Ovary (tissue), 9 donors: ENCODE data around the gene HDDC3. TPM values are rescaled to one million over a fixed set of nuclear protein-coding genes. Genes with fewer than 3 reads are reported as not detected.
A peak's percentile ranks its signal among the peaks of the same experiment; 100 is the strongest.

Source experiments
- DNase-seq, 5 donors: peaks; one replicate each; pipeline ENCODE4 v3.0.0-alpha.2; 2019 to 2020
- H3K27ac ChIP-seq, 2 donors: fragments of 200-600 bp; one replicate each; pipeline versions ENCODE4 v1.5.1 to v1.8.0; 2019 to 2022
- H3K27me3 ChIP-seq: fragments of 200-600 bp; one replicate; pipeline ENCODE4 v1.8.0; 2022
- H3K36me3 ChIP-seq: fragments of 200-600 bp; sonication (generic); one replicate; pipeline ENCODE4 v1.5.1; 2019
- H3K4me1 ChIP-seq: one replicate; pipeline ENCODE4 v1.8.1; 2013; ENCODE audit warnings: mild to moderate bottlenecking, moderate library complexity; ENCODE audit not compliant: insufficient read depth
- H3K4me3 ChIP-seq: fragments of 200-600 bp; sonication (generic); one replicate; pipeline ENCODE4 v1.5.1; 2017
- H3K9me3 ChIP-seq, 2 donors: fragments of 200-600 bp in 1 of 2; sonication (generic) in 1 of 2; one replicate each; pipeline versions ENCODE4 v1.5.1 to v1.8.1; 2013 to 2019; ENCODE audit warnings: mild to moderate bottlenecking in 1 of 2, moderate library complexity in 1 of 2
- CTCF ChIP-seq, 3 donors: fragments of 450-650 bp in 2 of 3; fragments of 200-600 bp in 1 of 3; IDR thresholded peaks; one replicate each; pipeline versions ENCODE4 v1.5.1 to v1.8.0; 2016 to 2022; ENCODE audit warnings: antibody characterized with exemption in 3 of 3, mild to moderate bottlenecking in 1 of 3
- EP300 ChIP-seq: sonication (generic); formaldehyde crosslinking; IDR thresholded peaks from one replicate; pipeline ENCODE4 v1.6.1; 2017; ENCODE audit warnings: antibody characterized with exemption
- POLR2A ChIP-seq: fragments of 450-650 bp; IDR thresholded peaks from one replicate; pipeline ENCODE4 v1.6.1; 2017; ENCODE audit warnings: antibody characterized with exemption, mild to moderate bottlenecking, moderate library complexity
- WGBS, 3 donors: extraction: QIAGEN DNeasy Blood & Tissue Kit in 1 of 3; methylation state at CpG; one replicate each; pipeline versions ENCODE4 v1.1.5 to v1.1.7; 2013 to 2017; 5-methylcytosine and 5-hydroxymethylcytosine counted together
- intact Hi-C, 4 donors: fragments of 100-400 bp; cut with DNase I; formaldehyde crosslinking; loops; one replicate each; pipeline versions ENCODE4 v1.11.0 to v1.15.1; 2022 to 2023
- polyA plus RNA-seq, 2 donors: library from polyadenylated mRNA; stranded (reverse); fragments of 200-250 nt in 1 of 2; fragments of 350-450 nt in 1 of 2; fragmentation: Illumina TruSeq in 1 of 2; extraction: RNeasy Lipid Tissue Mini Kit (QIAGEN cat#74804) in 1 of 2; gene quantifications; one replicate each; pipeline ENCODE4 v1.2.3, GENCODE V29; 2013 to 2014
- total RNA-seq, 7 donors: library from RNA; depleted of rRNA in 2 of 7; stranded (reverse); fragments of >200 nt in 2 of 7; fragmentation: NEBNext Ultra II Directional in 3 of 7; extraction: Animal tissue kit (Norgen Biotek cat#: 25700) in 3 of 7; gene quantifications; one replicate each; pipeline versions ENCODE4 v1.1.0 to v1.2.4, GENCODE V29; 2016 to 2023
- donor health status: DM: no; HTN: no; CAD: no; lungs with moderate emphysema.
- donor health status: DM: no; HTN: no; CAD: no.
- donor health status: Bipolar disorder and iron deficiency.
- donor health status: DM: yes; HTN: yes; CAD: no.
- donor health status: DM: no; HTN: no; CAD: no.
- donor health status: DM: yes; HTN: yes; CAD: no.

Gene HDDC3
- total and polyA plus RNA-seq, 9 donors, result 11.7 to 17.2 (median 13.2) TPM

- no peaks in the 10 kb centered on the region for H3K36me3 ChIP-seq
- no peaks in the 10 kb centered on the region for H3K9me3 ChIP-seq
- peaks cover 2% of the 10 kb centered on the region for H3K4me1 ChIP-seq
- H3K27me3 ChIP-seq, result no peaks in the 10 kb centered on the region
- no peak overlapping the region for H3K4me3 ChIP-seq
- no peak overlapping the region for H3K27ac ChIP-seq
- DNase-seq, result no peak
- 96 to 98% (median 96%) methylated on average over 6 of the region's 6 CpGs for WGBS, 3 donors
- TF ChIP-seq CTCF (IDR thresholded peaks at IDR 0.05) (no peak), POLR2A (no peak), EP300 (no peak)
- intact Hi-C loops, result loop anchor here in 1 of 4 donors (10.0 kb wide), 1 partner anchor 324 kb away; no protein-coding TSS in a partner anchor
Observed at GRCh38 chr15:90950676-90951075, 18.3 kb upstream of the HDDC3 start.

GRCh38 chr15:90949979-90950675 lies 17.8 kb upstream of the HDDC3 start:
- 90 to 93% (median 92%) methylated on average over 23 of the region's 23 CpGs for WGBS, 3 donors
- Histone ChIP-seq H3K4me3 (no peak overlapping the region), H3K4me1 (no peaks in the 10 kb centered on the region), H3K27ac (no peak overlapping the region), H3K27me3 (no peaks in the 10 kb centered on the region), H3K9me3 (no peaks in the 10 kb centered on the region), H3K36me3 (no peaks in the 10 kb centered on the region)
- DNase-seq, result peak in 1 of 5 donors; percentile 21
- TF ChIP-seq EP300, result no peak
- no peak for TF ChIP-seq POLR2A
- TF ChIP-seq CTCF (IDR thresholded peaks at IDR 0.05), result no peak
- intact Hi-C loops, result loop anchor here in 1 of 4 donors (10.0 kb wide), 1 partner anchor 325 kb away; no protein-coding TSS in a partner anchor

GRCh38 chr15:90948506-90948905 lies 16.2 kb upstream of the HDDC3 start:
- Histone ChIP-seq H3K36me3 (no peaks in the 10 kb centered on the region), H3K4me1 (no peaks in the 10 kb centered on the region), H3K27me3 (no peaks in the 10 kb centered on the region), H3K4me3 (no peak overlapping the region), H3K9me3 (no peaks in the 10 kb centered on the region), H3K27ac (no peak overlapping the region)
- DNase-seq, result no peak
- TF ChIP-seq POLR2A (no peak), CTCF (IDR thresholded peaks at IDR 0.05) (no peak), EP300 (no peak)
- intact Hi-C loops, result no loop called here
- WGBS, 3 donors, result 92 to 99% (median 95%) methylated on average over 8 of the region's 8 CpGs

GRCh38 chr15:90947577-90948357 lies 15.4 kb upstream of the HDDC3 start:
- Histone ChIP-seq H3K27ac (no peak overlapping the region), H3K4me1 (no peaks in the 10 kb centered on the region), H3K9me3 (no peaks in the 10 kb centered on the region), H3K36me3 (no peaks in the 10 kb centered on the region), H3K27me3 (no peaks in the 10 kb centered on the region), H3K4me3 (no peak overlapping the region)
- TF ChIP-seq CTCF (IDR thresholded peaks at IDR 0.05) (no peak), POLR2A (no peak), EP300 (no peak)
- DNase-seq, result peak in 1 of 5 donors; percentile 38
- WGBS, 3 donors, result 80 to 86% (median 84%) methylated on average over 18 of the region's 18 CpGs
- intact Hi-C loops, result no loop called here
